Kidney epithelial cell (primary cell): ENCODE data around the gene ERI3. TPM values are rescaled to one million over a fixed set of nuclear protein-coding genes. Genes with fewer than 3 reads are reported as not detected.

Experiments used
- DNase-seq: peaks from one replicate; pipeline ENCODE4 v3.0.0-alpha.2; 2010; ENCODE audit warnings: low read depth
- H3K27me3 ChIP-seq: 2 replicates; pipeline ENCODE4 v1.6.0; 2011; ENCODE audit warnings: low read length; ENCODE audit not compliant: control insufficient read depth, insufficient read depth
- H3K36me3 ChIP-seq: 2 replicates; pipeline ENCODE4 v1.5.1; 2011; ENCODE audit warnings: low read length; ENCODE audit not compliant: control insufficient read depth, insufficient read depth
- H3K4me3 ChIP-seq: 2 replicates; pipeline ENCODE4 v1.5.1; 2011; ENCODE audit warnings: low read depth, mild to moderate bottlenecking, control low read depth, low read length
- CTCF ChIP-seq: IDR thresholded peaks from 2 replicates; pipeline ENCODE4 v1.5.1; 2011; ENCODE audit warnings: mild to moderate bottlenecking, moderate library complexity, low read length, control low read depth, inconsistent platforms; ENCODE audit not compliant: insufficient read depth, poor library complexity, severe bottlenecking
- total RNA-seq: library from RNA; depleted of rRNA; stranded (reverse); fragments of >200 nt; gene quantifications from 2 replicates; pipeline ENCODE4 v1.2.3, GENCODE V29; 2015

The ERI3 gene
- total RNA-seq, 1 donor from 2014 or later: 64.8 TPM

GRCh38 chr1:44380666-44381177, 25.7 kb upstream of the ERI3 start:
- Histone ChIP-seq H3K4me3 (no peak overlapping the region), H3K36me3 (no peaks in the 10 kb centered on the region), H3K27me3 (peaks cover 2% of the 10 kb centered on the region)
- no peak for DNase-seq
- no peak for TF ChIP-seq CTCF

GRCh38 chr1:44377925-44378784, 23.1 kb upstream of the ERI3 start:
- no peak for DNase-seq

GRCh38 chr1:44375547-44375946, 20.5 kb upstream of the ERI3 start:
- DNase-seq: no peak
- Histone ChIP-seq H3K4me3 (no peak overlapping the region), H3K27me3 (no peaks in the 10 kb centered on the region), H3K36me3 (no peaks in the 10 kb centered on the region)
- TF ChIP-seq CTCF: no peak

More at GRCh38 chr1:44377925-44378784, 23.1 kb upstream of the ERI3 start:
- Histone ChIP-seq H3K4me3 (no peak overlapping the region), H3K36me3 (no peaks in the 10 kb centered on the region), H3K27me3 (peaks cover 2% of the 10 kb centered on the region)
- TF ChIP-seq CTCF: peak; percentile 65

- no peak for TF ChIP-seq CTCF
- DNase-seq: no peak
- H3K4me3 ChIP-seq: no peak overlapping the region
Measured at GRCh38 chr1:44371206-44371605, 16.1 kb upstream of the ERI3 start.

GRCh38 chr1:44368471-44369151, 13.6 kb upstream of the ERI3 start:
- no peak overlapping the region for H3K4me3 ChIP-seq
- no peaks in the 10 kb centered on the region for H3K36me3 ChIP-seq
- DNase-seq: no peak
- no peak for TF ChIP-seq CTCF
- H3K27me3 ChIP-seq: peaks cover 6% of the 10 kb centered on the region

More at GRCh38 chr1:44371206-44371605, 16.1 kb upstream of the ERI3 start:
- Histone ChIP-seq H3K36me3 (no peaks in the 10 kb centered on the region), H3K27me3 (peaks cover 6% of the 10 kb centered on the region)
